HG03342 (cell line): ENCODE data around the gene BLID.

Source experiments
- ATAC-seq: cut with Tn5 transposase; IDR thresholded peaks from one replicate; pipeline ENCODE4 v1.9.1; 2021; ENCODE audit warnings: mild to moderate bottlenecking, moderate library complexity; ENCODE audit not compliant: unreplicated experiment

Gene BLID

GRCh38 chr11:122115524-122116379, at the start of gene BLID:
Gene BLID (minus strand): TSS chr11:122116215. CDS start chr11:122115922, 293 bp downstream.
- no peak for ATAC-seq

GRCh38 chr11:122163053-122163819, 47.2 kb upstream of the BLID start:
- no peak for ATAC-seq

GRCh38 chr11:122162095-122162494, 46.1 kb upstream of the BLID start:
- ATAC-seq = no peak

DNA sequence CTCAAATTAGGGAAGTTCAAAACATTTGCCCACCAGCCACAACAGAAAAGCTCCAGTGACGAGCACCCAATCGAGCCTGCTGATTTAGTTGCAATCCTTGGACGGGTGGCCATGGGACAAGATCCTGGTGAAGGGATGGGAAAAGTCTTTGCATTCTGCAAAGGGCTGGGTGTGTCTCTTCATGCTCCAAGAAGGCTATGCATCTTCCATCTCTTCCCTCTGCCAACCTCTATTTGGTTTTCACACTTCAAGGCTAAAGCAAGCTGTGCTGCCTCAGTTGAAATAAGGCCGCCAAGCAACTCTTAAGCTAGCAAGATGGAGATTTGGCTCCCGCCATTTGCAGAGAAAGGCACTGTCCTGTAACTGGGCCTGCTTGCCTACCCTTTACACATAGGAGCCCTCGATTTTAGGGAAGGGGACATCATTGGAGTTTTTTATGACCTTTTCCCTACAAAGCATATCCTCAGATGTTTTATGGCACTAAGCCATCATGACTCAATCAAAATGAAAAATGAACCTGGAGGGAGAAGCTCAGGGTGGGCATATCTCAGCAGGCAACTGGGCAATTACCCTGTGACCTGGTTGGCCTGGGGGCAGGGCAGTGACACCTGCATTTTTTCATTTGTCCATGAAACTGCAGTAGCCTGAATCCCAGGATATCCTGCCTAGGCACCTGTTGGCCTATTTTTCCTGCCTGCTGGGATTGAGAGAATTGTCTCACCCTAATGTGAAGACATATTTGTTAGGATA, 45.0 kb upstream of the BLID start:
- no peak for ATAC-seq

DNA sequence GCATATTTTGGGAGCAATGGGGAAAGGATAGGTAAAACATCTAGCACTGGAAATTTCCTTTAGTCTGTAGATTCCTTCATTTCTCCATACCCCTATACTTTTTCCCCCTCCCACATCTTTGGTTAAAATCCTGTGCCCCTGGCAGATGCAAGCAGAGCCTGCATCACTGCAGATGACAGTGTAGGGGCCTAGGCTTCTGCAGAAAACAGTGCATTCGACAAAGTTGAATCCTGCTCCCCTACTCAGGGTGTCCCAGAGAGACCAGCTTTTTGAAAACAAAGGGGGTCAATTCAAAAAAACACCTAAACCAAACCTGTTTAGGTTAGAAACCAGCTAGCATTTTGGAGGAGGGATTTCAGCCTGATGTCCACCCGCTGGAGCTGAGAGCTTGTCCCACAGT, 43.8 kb upstream of the BLID start:
- ATAC-seq = no peak

DNA sequence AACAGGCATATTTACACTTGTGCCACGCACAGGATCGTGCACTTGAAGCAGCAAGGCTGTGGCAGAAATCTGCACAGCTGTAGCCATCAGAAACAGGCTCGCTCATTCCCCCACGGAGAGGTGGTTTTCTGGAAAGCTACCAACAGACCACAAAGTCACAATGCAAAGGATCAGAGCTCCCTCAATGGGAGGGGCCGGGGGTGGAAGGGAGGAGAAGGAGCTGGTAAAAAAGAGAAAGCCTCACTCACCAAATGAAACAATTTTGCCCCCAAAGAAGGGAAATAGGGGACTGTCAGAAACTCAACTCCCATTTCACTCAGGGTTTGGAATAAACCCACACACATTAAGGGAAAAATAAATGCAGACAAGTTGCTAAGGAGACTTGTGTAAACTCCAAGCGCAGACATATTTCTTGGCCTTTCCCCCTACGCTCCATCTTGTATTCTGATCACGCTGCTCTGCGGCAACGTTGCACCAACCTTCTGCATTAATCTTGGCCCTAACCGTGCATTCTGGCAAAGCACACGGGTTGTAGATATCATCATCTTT, 43.2 kb upstream of the BLID start:
- no peak for ATAC-seq

GRCh38 chr11:122158171-122158570, 42.2 kb upstream of the BLID start:
- no peak for ATAC-seq

DNA sequence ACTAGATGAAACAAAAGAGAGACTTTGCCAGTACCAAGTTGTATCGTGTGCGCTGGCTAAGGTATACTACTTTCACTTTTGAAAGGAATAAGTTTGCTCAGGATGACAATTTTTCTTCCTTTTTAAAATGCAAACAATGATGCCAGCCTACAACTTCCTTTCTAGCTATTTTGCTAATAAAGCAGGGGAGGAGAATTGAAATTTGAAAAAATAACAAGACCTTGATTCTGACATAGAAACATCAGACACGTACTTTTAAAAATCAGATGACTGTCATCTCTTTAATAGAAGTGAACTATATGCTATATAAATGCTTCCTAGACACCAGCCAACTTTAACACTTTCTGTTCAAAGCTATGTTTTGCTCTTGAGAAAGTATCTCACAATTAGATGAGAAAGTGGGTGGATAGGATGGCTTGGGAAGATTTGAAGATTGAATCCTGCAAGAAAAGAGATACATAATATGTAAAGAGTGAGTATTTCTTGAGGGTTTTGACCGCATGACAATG, 41.7 kb upstream of the BLID start:
- no peak for ATAC-seq

DNA sequence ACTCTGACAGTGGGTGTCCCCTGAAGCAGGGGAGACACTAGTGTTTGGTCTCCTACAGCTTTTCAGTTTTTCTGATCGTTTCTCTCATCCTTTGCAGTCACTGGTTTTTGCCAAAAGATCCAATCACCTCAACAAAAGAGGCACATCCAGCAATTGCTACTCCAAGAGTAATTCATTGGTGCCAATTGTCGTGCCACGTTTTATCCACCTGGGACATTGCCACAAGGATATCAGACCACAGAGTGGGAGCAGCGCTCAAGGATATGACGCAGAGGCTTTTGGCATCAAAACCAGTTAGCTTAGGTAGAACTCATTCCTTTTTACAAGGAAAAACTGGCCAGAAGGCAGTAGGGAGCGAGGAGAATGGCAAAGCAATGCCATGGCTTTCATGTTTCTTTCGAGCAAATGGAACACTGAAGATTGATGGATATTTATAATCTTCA, 40.9 kb upstream of the BLID start:
- no peak for ATAC-seq

- no peak for ATAC-seq
These were observed 39.9 kb upstream of the BLID start for GRCh38 chr11:122155765-122156527.

GRCh38 chr11:122154994-122155393, 39.0 kb upstream of the BLID start:
- ATAC-seq = no peak

GRCh38 chr11:122154227-122154626, 38.2 kb upstream of the BLID start:
- no peak for ATAC-seq

- no peak for ATAC-seq
These were observed 37.7 kb upstream of the BLID start for GRCh38 chr11:122153746-122154145.

GRCh38 chr11:122150216-122151124, 34.5 kb upstream of the BLID start:
- ATAC-seq = no peak

- ATAC-seq = no peak
These were observed 33.2 kb upstream of the BLID start for GRCh38 chr11:122149202-122149601.

- no peak for ATAC-seq
These were observed 30.5 kb upstream of the BLID start for GRCh38 chr11:122146475-122146874.

GRCh38 chr11:122145715-122146274, 29.8 kb upstream of the BLID start:
- no peak for ATAC-seq

DNA sequence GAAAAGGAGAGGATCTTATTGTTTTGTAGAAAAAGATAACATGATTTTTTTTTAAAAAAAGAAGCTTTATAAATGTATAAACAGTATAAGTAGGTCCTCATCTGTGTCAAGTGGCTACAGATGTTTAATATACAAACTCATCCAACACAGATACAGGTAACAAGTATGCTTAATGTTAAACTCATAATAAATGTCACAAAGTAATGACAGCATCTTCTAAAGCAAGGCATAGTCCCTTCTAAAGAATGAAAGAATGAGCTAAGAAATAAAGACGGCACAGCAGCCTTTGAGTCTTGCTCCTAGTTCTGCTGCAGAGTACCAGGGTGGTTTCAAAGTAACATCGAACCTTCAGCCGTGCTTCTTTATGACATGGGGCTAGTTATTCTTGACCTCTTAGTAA, 28.7 kb upstream of the BLID start:
- no peak for ATAC-seq

GRCh38 chr11:122141725-122142124, 25.7 kb upstream of the BLID start:
- no peak for ATAC-seq
